ENCODE data around the gene WDR27.

Gene WDR27

DNA sequence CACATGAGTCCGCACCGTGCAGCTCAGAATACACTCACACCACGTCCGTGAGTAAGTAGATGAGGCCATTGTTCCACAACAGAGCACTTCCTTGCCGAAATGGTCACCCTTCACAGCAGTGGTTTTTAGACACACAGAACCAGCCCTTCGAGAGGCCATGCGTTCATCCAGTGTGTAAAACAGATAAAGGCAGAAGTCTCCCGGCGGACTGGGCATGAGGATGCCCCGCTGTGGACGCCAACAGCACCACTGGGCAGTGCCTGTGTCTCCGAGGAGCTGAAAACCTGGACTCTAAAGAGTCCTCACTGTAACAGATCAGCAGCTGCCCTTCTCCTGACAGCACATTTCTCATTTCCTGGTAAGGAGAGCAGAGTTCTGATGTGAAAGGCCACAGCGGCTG is 75.2 kb downstream of the WDR27 start:
- Histone ChIP-seq H3K9ac (ENCODE audit: low read length) (no peak overlapping the region), H3K36me3 (ENCODE audit: low read length) (no peaks in the 10 kb centered on the region), H4K20me1 (ENCODE audit: low read depth, low read length) (no peaks in the 10 kb centered on the region), H3K4me2 (ENCODE audit: low read depth, low read length, poor library complexity, severe bottlenecking) (no peak overlapping the region), H3K4me3 (ENCODE audit: insufficient read depth, low read length, poor library complexity, severe bottlenecking) (no peak overlapping the region), H3K79me2 (ENCODE audit: insufficient read depth, low read length) (no peaks in the 10 kb centered on the region), H2AFZ (ENCODE audit: low read depth, low read length, severe bottlenecking) (no peak overlapping the region), H3K9me2 (replicated peaks; ENCODE audit: insufficient read depth, low read length) (no peaks in the 10 kb centered on the region), H3K27me3 (ENCODE audit: low read length) (no peaks in the 10 kb centered on the region), H3K9me3 (ENCODE audit: insufficient read depth, low read length) (no peaks in the 10 kb centered on the region), H3K27ac (ENCODE audit: low read depth, low read length) (no peak overlapping the region), H3F3A (ENCODE audit: insufficient read depth) (no peaks in the 10 kb centered on the region)
- TF ChIP-seq, protein P1, sequence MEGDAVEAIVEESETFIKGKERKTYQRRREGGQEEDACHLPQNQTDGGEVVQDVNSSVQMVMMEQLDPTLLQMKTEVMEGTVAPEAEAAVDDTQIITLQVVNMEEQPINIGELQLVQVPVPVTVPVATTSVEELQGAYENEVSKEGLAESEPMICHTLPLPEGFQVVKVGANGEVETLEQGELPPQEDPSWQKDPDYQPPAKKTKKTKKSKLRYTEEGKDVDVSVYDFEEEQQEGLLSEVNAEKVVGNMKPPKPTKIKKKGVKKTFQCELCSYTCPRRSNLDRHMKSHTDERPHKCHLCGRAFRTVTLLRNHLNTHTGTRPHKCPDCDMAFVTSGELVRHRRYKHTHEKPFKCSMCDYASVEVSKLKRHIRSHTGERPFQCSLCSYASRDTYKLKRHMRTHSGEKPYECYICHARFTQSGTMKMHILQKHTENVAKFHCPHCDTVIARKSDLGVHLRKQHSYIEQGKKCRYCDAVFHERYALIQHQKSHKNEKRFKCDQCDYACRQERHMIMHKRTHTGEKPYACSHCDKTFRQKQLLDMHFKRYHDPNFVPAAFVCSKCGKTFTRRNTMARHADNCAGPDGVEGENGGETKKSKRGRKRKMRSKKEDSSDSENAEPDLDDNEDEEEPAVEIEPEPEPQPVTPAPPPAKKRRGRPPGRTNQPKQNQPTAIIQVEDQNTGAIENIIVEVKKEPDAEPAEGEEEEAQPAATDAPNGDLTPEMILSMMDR (IDR thresholded peaks at IDR 0.05; ENCODE audit: insufficient read depth, low read length, poor library complexity, severe bottlenecking), result no peak
- no peak for TF ChIP-seq EZH2phosphoT487 (conservative IDR thresholded peaks at IDR 0.05; ENCODE audit: low read length)

DNA sequence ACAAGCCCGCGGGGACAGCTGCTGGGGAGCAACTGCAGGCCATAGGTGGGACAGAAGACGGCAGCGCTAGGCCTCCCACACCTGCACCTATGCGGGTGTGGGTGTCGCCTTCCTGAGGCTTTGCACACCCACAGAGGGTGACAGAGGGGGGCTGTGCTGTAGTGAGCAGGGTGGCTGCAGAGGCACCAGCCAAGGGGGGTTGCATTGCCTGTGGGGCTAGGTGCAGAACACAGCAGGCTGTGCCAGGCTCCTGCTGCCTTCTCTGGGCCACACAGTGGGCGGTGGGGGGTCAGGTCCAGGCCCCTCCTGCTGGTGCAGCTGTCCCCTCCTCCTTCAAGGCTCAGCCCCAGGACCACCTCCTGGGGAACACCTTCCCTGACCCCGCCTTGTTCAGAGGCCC is 75.7 kb downstream of the WDR27 start:
- no peaks in the 10 kb centered on the region for H3K9me3 ChIP-seq (ENCODE audit: insufficient read depth, low read length)
- no peak overlapping the region for H3K9ac ChIP-seq (ENCODE audit: low read length)
- H3K27ac ChIP-seq (ENCODE audit: low read depth, low read length), result no peak overlapping the region
- no peaks in the 10 kb centered on the region for H4K20me1 ChIP-seq (ENCODE audit: low read depth, low read length)
- no peaks in the 10 kb centered on the region for H3K36me3 ChIP-seq (ENCODE audit: low read length)
- no peak overlapping the region for H3K4me3 ChIP-seq (ENCODE audit: insufficient read depth, low read length, poor library complexity, severe bottlenecking)
- no peaks in the 10 kb centered on the region for H3F3A ChIP-seq (ENCODE audit: insufficient read depth)
- H3K4me2 ChIP-seq (ENCODE audit: low read depth, low read length, poor library complexity, severe bottlenecking), result no peak overlapping the region
- H3K27me3 ChIP-seq (ENCODE audit: low read length), result no peaks in the 10 kb centered on the region
- no peaks in the 10 kb centered on the region for H3K9me2 ChIP-seq (replicated peaks; ENCODE audit: insufficient read depth, low read length)
- no peaks in the 10 kb centered on the region for H3K79me2 ChIP-seq (ENCODE audit: insufficient read depth, low read length)
- H2AFZ ChIP-seq (ENCODE audit: low read depth, low read length, severe bottlenecking), result no peak overlapping the region
- TF ChIP-seq, protein P1 (IDR thresholded peaks at IDR 0.05; ENCODE audit: insufficient read depth, low read length, poor library complexity, severe bottlenecking), result no peak
- no peak for TF ChIP-seq EZH2phosphoT487 (conservative IDR thresholded peaks at IDR 0.05; ENCODE audit: low read length)

DNA sequence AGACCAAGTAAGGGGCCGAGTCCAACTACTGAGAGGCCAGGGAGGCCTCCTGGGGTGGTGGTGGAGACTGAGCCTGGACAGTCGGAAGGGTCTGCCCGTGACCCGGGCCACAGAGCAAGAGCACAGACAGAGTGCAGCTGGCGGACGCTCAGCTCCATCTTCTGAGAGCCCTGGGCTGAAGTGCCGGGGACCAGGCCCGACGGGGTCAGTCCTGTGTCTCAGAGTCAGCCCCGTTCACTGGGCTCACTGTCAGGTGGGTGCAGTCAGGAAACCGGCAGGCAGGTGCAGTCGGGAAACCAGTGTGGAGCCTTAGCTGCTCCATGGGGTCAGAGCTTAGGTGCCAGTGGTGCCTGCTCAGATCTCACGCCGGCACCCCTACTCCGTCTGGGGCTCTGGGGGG is 76.5 kb downstream of the WDR27 start:
- H3K79me2 ChIP-seq (ENCODE audit: insufficient read depth, low read length), result no peaks in the 10 kb centered on the region
- H3K9me3 ChIP-seq (ENCODE audit: insufficient read depth, low read length), result no peaks in the 10 kb centered on the region
- no peaks in the 10 kb centered on the region for H3K36me3 ChIP-seq (ENCODE audit: low read length)
- no peak overlapping the region for H3K4me3 ChIP-seq (ENCODE audit: insufficient read depth, low read length, poor library complexity, severe bottlenecking)
- no peak overlapping the region for H3K27ac ChIP-seq (ENCODE audit: low read depth, low read length)
- no peak overlapping the region for H3K4me2 ChIP-seq (ENCODE audit: low read depth, low read length, poor library complexity, severe bottlenecking)
- H3K27me3 ChIP-seq (ENCODE audit: low read length), result no peaks in the 10 kb centered on the region
- TF ChIP-seq, protein P1 (IDR thresholded peaks at IDR 0.05; ENCODE audit: insufficient read depth, low read length, poor library complexity, severe bottlenecking), result no peak
- TF ChIP-seq EZH2phosphoT487 (conservative IDR thresholded peaks at IDR 0.05; ENCODE audit: low read length), result no peak
- H3K9me2 ChIP-seq (replicated peaks; ENCODE audit: insufficient read depth, low read length), result no peaks in the 10 kb centered on the region
- no peak overlapping the region for H2AFZ ChIP-seq (ENCODE audit: low read depth, low read length, severe bottlenecking)
- no peaks in the 10 kb centered on the region for H3F3A ChIP-seq (ENCODE audit: insufficient read depth)
- H3K9ac ChIP-seq (ENCODE audit: low read length), result no peak overlapping the region
- no peaks in the 10 kb centered on the region for H4K20me1 ChIP-seq (ENCODE audit: low read depth, low read length)
